B cell (primary cell): ENCODE data around the gene NEGR1. TPM values are rescaled to one million over a fixed set of nuclear protein-coding genes. Genes with fewer than 3 reads are reported as not detected.

ENCODE experiments used
- ATAC-seq: fragments of 200-7000 bp; cut with Tn5 transposase; one replicate; pipeline ENCODE4 v1.10.0; 2021; ENCODE audit warnings: low read depth, mild to moderate bottlenecking, moderate number of reproducible peaks, moderate library complexity
- CTCF ChIA-PET: fragments of 350-600 bp; sonication (Branson Sonifier 250); formaldehyde crosslinking; loops from one replicate; lab custom pipeline; 2021; ENCODE audit warnings: antibody characterized with exemption, inconsistent platforms; lab: Charles Lee
- POLR2A ChIA-PET: fragments of 350-600 bp; sonication (Branson Sonifier 250); formaldehyde crosslinking; loops from one replicate; lab custom pipeline; 2021; ENCODE audit warnings: antibody characterized with exemption; lab: Charles Lee
- DNase-seq: peaks from one replicate; pipeline ENCODE4 v3.0.0; 2013
- H2AFZ ChIP-seq: 2 replicates; pipeline ENCODE4 v1.6.1; 2012; ENCODE audit warnings: mild to moderate bottlenecking, low read depth, low read length; ENCODE audit not compliant: insufficient read depth, poor library complexity, severe bottlenecking
- H3K27ac ChIP-seq, 2 donors: 1 replicate in 1 of 2; 2 replicates in 1 of 2; pipeline ENCODE4 v1.5.1; 2012 to 2013; ENCODE audit warnings: low read length in 2 of 2, mild to moderate bottlenecking in 2 of 2, moderate library complexity in 1 of 2
- H3K27me3 ChIP-seq, 4 experiments: fragments of 200-600 bp in 1 of 4; sonication (generic) in 1 of 4; replicated peaks in 1 of 4; 1 replicate in 2 of 4; 2 replicates in 2 of 4; pipeline versions ENCODE4 v1.6.1 to v1.7.0; 2013 to 2016; ENCODE audit warnings: low read length in 3 of 4, mild to moderate bottlenecking in 2 of 4, mixed read lengths in 1 of 4, moderate library complexity in 1 of 4; ENCODE audit not compliant: insufficient read depth in 4 of 4, control insufficient read depth in 3 of 4; ENCODE audit errors: control extremely low read depth in 1 of 4
- H3K36me3 ChIP-seq, 2 experiments: replicated peaks in 1 of 2; 1 replicate in 1 of 2; 2 replicates in 1 of 2; pipeline versions ENCODE4 v1.6.1 to v1.7.1; 2013; ENCODE audit warnings: low read length in 1 of 2; ENCODE audit not compliant: insufficient read depth in 2 of 2, control insufficient read depth in 1 of 2; ENCODE audit errors: control extremely low read depth in 1 of 2, extremely low read depth in 1 of 2
- H3K4me1 ChIP-seq, 2 donors: fragments of 200-600 bp in 1 of 2; sonication (generic) in 1 of 2; 1 replicate in 1 of 2; 2 replicates in 1 of 2; pipeline versions ENCODE4 v1.5.1 to v1.6.1; 2013 to 2017; ENCODE audit warnings: low read length in 2 of 2; ENCODE audit not compliant: control insufficient read depth in 2 of 2, insufficient read depth in 2 of 2
- H3K4me2 ChIP-seq: replicated peaks from 2 replicates; pipeline ENCODE3; 2012; ENCODE audit warnings: mild to moderate bottlenecking, low read depth, low read length; ENCODE audit not compliant: poor library complexity, severe bottlenecking
- H3K4me3 ChIP-seq, 5 experiments: fragments of 200-600 bp in 1 of 5; sonication (generic) in 1 of 5; 1 replicate in 3 of 5; 2 replicates in 2 of 5; pipeline versions ENCODE4 v1.5.1 to v1.7.0; 2011 to 2016; ENCODE audit warnings: low read length in 4 of 5, mild to moderate bottlenecking in 4 of 5, low read depth in 2 of 5, control low read depth in 1 of 5, moderate library complexity in 1 of 5; ENCODE audit not compliant: insufficient read depth in 1 of 5; ENCODE audit errors: control extremely low read depth in 1 of 5, extremely low read depth in 1 of 5
- H3K79me2 ChIP-seq: fragments of 200-600 bp; sonication (generic); one replicate; pipeline ENCODE4 v1.6.0; 2016; ENCODE audit warnings: low read length; ENCODE audit not compliant: control insufficient read depth, insufficient read depth
- H3K9ac ChIP-seq: fragments of 200-600 bp; sonication (generic); 2 replicates; pipeline ENCODE4 v1.6.1; 2017; ENCODE audit warnings: mild to moderate bottlenecking, low read length, moderate library complexity
- H3K9me3 ChIP-seq, 3 donors: one replicate each; pipeline versions ENCODE4 v1.6.1 to v1.7.1; 2013; ENCODE audit warnings: low read length in 2 of 3; ENCODE audit not compliant: control insufficient read depth in 2 of 3, insufficient read depth in 1 of 3; ENCODE audit errors: control extremely low read depth in 1 of 3
- H4K20me1 ChIP-seq: 2 replicates; pipeline ENCODE4 v1.6.0; 2012; ENCODE audit warnings: mild to moderate bottlenecking, low read length; ENCODE audit not compliant: insufficient read depth, control insufficient read depth, poor library complexity, severe bottlenecking
- H3K27ac Mint-ChIP-seq: one replicate; pipeline ENCODE4 v1.8.0; 2021; ENCODE audit warnings: mixed read lengths
- H3K27me3 Mint-ChIP-seq: one replicate; pipeline ENCODE4 v1.8.0; 2021; ENCODE audit warnings: mixed read lengths
- H3K4me1 Mint-ChIP-seq: one replicate; pipeline ENCODE4 v1.8.0; 2021; ENCODE audit warnings: mixed read lengths
- H3K4me3 Mint-ChIP-seq: one replicate; pipeline ENCODE4 v1.8.0; 2021; ENCODE audit warnings: mixed read lengths
- H3K9me3 Mint-ChIP-seq: one replicate; pipeline ENCODE4 v1.8.0; 2022; ENCODE audit warnings: mixed read lengths; ENCODE audit not compliant: insufficient read depth
- EZH2 ChIP-seq: IDR thresholded peaks from 2 replicates; pipeline ENCODE4 v1.6.1; 2012; ENCODE audit warnings: borderline replicate concordance, low read depth, mild to moderate bottlenecking, moderate library complexity, low read length; ENCODE audit not compliant: insufficient read depth, poor library complexity, severe bottlenecking
- WGBS: methylation state at CpG from one replicate; pipeline ENCODE4 v1.1.5; 2013; ENCODE audit warnings: missing lambda C conversion rate; ENCODE audit not compliant: insufficient coverage; 5-methylcytosine and 5-hydroxymethylcytosine counted together
- intact Hi-C: fragments of 100-400 bp; cut with micrococcal nuclease; formaldehyde crosslinking; loops from one replicate; pipeline ENCODE4 v1.10.0; 2022
- polyA plus RNA-seq: library from polyadenylated mRNA; depleted of rRNA; stranded (reverse); fragments of >200 nt; gene quantifications from 2 replicates; pipeline ENCODE4 v1.2.3, GENCODE V29; 2012
- total RNA-seq, 2 donors: library from RNA; stranded (reverse); fragments of 120-200 nt in 1 of 2; gene quantifications; 1 replicate in 1 of 2; 2 replicates in 1 of 2; pipeline versions ENCODE4 v1.2.3 to v1.2.4, GENCODE V29; 2013 to 2022
- TF ChIP-seq, protein P1 (sequence below): fragments of 200-600 bp; IDR thresholded peaks from one replicate; pipeline ENCODE4 v1.8.0; 2022; ENCODE audit warnings: antibody characterized with exemption, mild to moderate bottlenecking

The NEGR1 gene
- total and polyA plus RNA-seq, 2 donors (not counting 1 experiment from before 2014, with no cell fraction given): 0.01 TPM; not detected in 1

DNA sequence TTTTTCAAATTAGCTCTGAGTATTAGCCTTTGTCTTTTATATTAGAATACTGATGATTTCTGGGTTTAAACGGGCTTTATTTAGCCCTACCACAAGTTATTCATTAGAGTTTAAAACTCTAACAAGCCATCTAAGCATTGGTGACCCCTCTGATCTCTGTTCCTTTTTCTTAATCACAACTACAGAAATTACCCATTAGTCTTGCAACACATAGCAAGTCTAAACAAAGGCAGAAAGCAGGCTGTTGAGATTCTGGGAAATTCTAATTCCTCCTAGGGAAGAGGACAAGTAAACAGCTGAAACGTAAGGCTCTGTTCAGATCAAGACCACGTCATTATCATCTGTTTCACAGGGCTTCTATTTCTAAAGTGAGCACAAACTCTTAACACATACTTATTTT is 710.3 kb downstream of the NEGR1 start:
- DNase-seq (no peak), ATAC-seq (no peak)
- H3K27me3 ChIP-seq: no peaks in the 10 kb centered on the region
- H4K20me1 ChIP-seq: no peaks in the 10 kb centered on the region
- no peaks in the 10 kb centered on the region for H3K9me3 Mint-ChIP-seq
- H3K4me1 Mint-ChIP-seq: no peaks in the 10 kb centered on the region
- H3K27me3 Mint-ChIP-seq: no peaks in the 10 kb centered on the region
- no peaks in the 10 kb centered on the region for H3K36me3 ChIP-seq
- no peak overlapping the region for H3K9ac ChIP-seq
- intact Hi-C loops: no loop called here
- H3K79me2 ChIP-seq: no peaks in the 10 kb centered on the region
- ChIA-PET POLR2A (no interaction called here), CTCF (no interaction called here)
- H3K4me3 ChIP-seq: no peak overlapping the region
- no peak overlapping the region for H3K27ac ChIP-seq
- H3K4me1 ChIP-seq: no peaks in the 10 kb centered on the region
- no peak overlapping the region for H3K4me3 Mint-ChIP-seq
- no peak overlapping the region for H2AFZ ChIP-seq
- no peak overlapping the region for H3K4me2 ChIP-seq
- TF ChIP-seq EZH2: no peak
- TF ChIP-seq, protein P1, sequence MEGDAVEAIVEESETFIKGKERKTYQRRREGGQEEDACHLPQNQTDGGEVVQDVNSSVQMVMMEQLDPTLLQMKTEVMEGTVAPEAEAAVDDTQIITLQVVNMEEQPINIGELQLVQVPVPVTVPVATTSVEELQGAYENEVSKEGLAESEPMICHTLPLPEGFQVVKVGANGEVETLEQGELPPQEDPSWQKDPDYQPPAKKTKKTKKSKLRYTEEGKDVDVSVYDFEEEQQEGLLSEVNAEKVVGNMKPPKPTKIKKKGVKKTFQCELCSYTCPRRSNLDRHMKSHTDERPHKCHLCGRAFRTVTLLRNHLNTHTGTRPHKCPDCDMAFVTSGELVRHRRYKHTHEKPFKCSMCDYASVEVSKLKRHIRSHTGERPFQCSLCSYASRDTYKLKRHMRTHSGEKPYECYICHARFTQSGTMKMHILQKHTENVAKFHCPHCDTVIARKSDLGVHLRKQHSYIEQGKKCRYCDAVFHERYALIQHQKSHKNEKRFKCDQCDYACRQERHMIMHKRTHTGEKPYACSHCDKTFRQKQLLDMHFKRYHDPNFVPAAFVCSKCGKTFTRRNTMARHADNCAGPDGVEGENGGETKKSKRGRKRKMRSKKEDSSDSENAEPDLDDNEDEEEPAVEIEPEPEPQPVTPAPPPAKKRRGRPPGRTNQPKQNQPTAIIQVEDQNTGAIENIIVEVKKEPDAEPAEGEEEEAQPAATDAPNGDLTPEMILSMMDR: no peak
- no peak overlapping the region for H3K27ac Mint-ChIP-seq
- no peaks in the 10 kb centered on the region for H3K9me3 ChIP-seq
- WGBS: no CpG with 5 or more reads among the region's 3 CpGs

DNA sequence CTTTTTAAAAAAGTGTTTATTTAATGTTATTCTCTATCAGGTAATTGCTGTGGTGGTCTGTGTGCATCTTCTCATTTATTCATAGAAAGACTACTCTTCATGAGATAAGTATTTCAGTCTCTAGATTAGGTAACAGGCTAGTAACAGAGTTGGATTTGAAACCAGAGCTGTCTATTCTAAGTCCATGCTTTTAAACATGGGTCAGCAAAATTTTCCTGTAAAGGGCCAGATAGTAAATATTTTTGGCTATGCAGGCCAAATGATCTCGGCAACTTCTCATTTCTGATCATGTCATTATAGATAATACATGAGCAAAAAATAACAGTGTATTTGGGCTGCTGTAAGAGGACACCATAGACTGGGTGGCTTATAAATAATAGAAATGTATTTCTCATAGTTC is 715.9 kb downstream of the NEGR1 start:
- intact Hi-C loops: no loop called here
- H3K27ac Mint-ChIP-seq: no peak overlapping the region
- no peak for ATAC-seq
- Histone ChIP-seq H2AFZ (no peak overlapping the region), H3K27me3 (no peaks in the 10 kb centered on the region), H3K27ac (no peak overlapping the region), H3K9ac (no peak overlapping the region), H4K20me1 (no peaks in the 10 kb centered on the region), H3K4me1 (no peaks in the 10 kb centered on the region), H3K9me3 (no peaks in the 10 kb centered on the region), H3K4me3 (no peak overlapping the region), H3K4me2 (no peak overlapping the region), H3K36me3 (no peaks in the 10 kb centered on the region), H3K79me2 (no peaks in the 10 kb centered on the region)
- H3K27me3 Mint-ChIP-seq: no peaks in the 10 kb centered on the region
- no peaks in the 10 kb centered on the region for H3K9me3 Mint-ChIP-seq
- no peak for DNase-seq
- POLR2A ChIA-PET: no interaction called here
- CTCF ChIA-PET: no interaction called here
- no CpG with 5 or more reads among the region's 1 CpG for WGBS
- TF ChIP-seq, protein P1: no peak
- TF ChIP-seq EZH2: no peak
- no peak overlapping the region for H3K4me3 Mint-ChIP-seq
- no peaks in the 10 kb centered on the region for H3K4me1 Mint-ChIP-seq
